OCI-LY7 (cell line): ENCODE measurements around the gene SCN4A.

Source experiments
- CTCF ChIP-seq: fragments of 200-600 bp; sonication (generic); conservative IDR thresholded peaks from 2 replicates; pipeline ENCODE4 v1.5.1; 2014; ENCODE audit warnings: mild to moderate bottlenecking, antibody characterized with exemption, low read length, moderate library complexity, mixed read lengths
- EZH2phosphoT487 ChIP-seq: fragments of 200-600 bp; sonication (generic); IDR thresholded peaks from 2 replicates; pipeline ENCODE4 v1.6.1; 2018; ENCODE audit warnings: low read depth, borderline replicate concordance, mild to moderate bottlenecking, mixed run types, antibody characterized with exemption, low read length, moderate library complexity, mixed read lengths

GRCh38 chr17:63978272-63979200 lies 5.8 kb upstream of the SCN4A start:
- no peak for TF ChIP-seq CTCF
- TF ChIP-seq EZH2phosphoT487 = no peak
